ENCODE data around the gene HOOK1. TPM values are rescaled to one million over a fixed set of nuclear protein-coding genes. Genes with fewer than 3 reads are reported as not detected.

HOOK1 gene
- total RNA-seq, 1 experiment from 2014 or later = 0.57 TPM

DNA sequence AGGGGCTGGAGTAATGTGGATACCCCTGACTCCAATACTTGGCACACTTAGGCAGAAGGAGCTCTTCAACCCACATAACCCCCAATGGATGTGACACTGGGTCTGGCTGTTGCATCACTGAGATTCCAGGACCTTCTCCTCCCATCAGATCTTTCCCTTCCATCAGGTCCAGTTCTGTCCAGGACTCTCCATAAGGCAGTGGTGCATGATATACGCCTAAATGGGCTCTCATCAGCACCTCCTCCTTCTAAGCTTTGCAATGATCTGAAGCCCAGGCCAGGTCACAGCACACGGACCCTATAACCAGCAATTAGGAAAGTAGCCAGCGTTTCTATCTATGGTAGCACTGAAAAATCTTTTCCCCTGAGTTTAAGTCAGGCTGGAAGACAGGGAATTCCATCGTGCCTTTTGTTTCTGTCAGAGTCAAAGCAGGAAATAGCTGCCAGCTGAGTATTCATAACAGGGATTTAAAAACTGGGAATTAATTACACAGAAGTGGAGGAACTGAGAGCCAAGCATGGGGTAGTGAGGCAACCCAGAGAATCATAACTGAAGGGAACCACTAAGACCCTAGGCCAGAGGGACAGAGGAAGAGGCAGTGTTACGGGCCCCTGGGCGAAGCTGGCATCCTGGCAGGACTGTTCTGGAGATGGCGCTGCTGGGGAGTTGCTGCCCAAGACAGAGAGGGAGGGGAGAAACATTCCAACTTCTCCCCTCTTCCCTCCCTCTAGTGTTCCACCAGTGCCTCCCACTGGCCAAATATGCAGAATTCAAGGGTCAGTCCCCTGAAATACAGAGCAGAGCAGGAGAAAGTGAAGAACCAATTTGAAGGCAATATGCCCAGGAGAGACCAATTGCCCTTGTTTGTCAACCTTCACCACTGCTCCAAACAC lies 37.5 kb upstream of the HOOK1 start:
- Histone ChIP-seq H3K27ac (ENCODE audit: low read length) (no peak overlapping the region), H3K4me1 (ENCODE audit: control insufficient read depth, insufficient read depth, low read length) (no peaks in the 10 kb centered on the region), H3K36me3 (ENCODE audit: control insufficient read depth, insufficient read depth, low read length) (no peaks in the 10 kb centered on the region), H3K4me3 (ENCODE audit: low read depth in 2 of 2, low read length in 2 of 2) (no peak overlapping the region), H3K27me3 (ENCODE audit: control insufficient read depth, insufficient read depth, low read length) (no peaks in the 10 kb centered on the region), H3K9me3 (ENCODE audit: control insufficient read depth, insufficient read depth, low read depth, low read length) (no peaks in the 10 kb centered on the region)
- POLR2A ChIA-PET = no interaction called here
- no peak for ATAC-seq
- CTCF ChIA-PET = no interaction called here
- in situ Hi-C loops (cut with HindIII; ENCODE audit: low pct_unique_long_range_greater_than_20kb, low sequenced_read_pairs) (no loop called here), intact Hi-C loops (cut with micrococcal nuclease; ENCODE audit: unreplicated experiment) (no loop called here)
- no peak for DNase-seq (ENCODE audit: low read depth, low spot score)
- TF ChIP-seq REST (IDR thresholded peaks at IDR 0.05; ENCODE audit: insufficient read depth in 1 of 2, low read depth in 2 of 2, low read length in 1 of 2) (no peak), TCF7L2 (IDR thresholded peaks at IDR 0.05; ENCODE audit: low read depth, low read length) (no peak), POLR2AphosphoS5 (IDR thresholded peaks at IDR 0.05; ENCODE audit: low read depth, low read length) (no peak)
- BruUV-seq (replicated peaks) = no TSS peak

DNA sequence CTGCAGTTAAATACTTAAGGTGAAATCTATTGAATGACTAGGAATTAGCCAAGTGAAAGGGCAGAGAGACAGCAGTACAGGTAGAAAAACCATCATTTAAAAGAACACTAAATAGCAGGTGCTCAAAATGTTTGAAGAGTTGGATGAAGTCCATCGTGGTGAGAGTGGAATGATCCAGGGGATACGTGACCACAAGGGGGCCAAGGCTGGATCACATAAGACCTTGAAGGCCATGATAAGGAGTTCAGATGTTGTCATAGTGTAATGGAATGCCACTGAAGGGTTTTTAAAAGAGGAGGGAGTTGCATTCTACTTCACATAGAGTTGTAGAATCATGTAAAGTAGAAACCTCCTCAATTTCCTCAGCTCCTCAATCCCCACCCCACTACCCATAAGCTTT lies 34.8 kb upstream of the HOOK1 start:
- ChIA-PET CTCF (no interaction called here), POLR2A (no interaction called here)
- DNase-seq (ENCODE audit: low read depth, low spot score) = no peak
- Histone ChIP-seq H3K4me3 (ENCODE audit: low read depth in 2 of 2, low read length in 2 of 2) (no peak overlapping the region), H3K27ac (ENCODE audit: low read length) (no peak overlapping the region), H3K36me3 (ENCODE audit: control insufficient read depth, insufficient read depth, low read length) (no peaks in the 10 kb centered on the region), H3K9me3 (ENCODE audit: control insufficient read depth, insufficient read depth, low read depth, low read length) (no peaks in the 10 kb centered on the region), H3K4me1 (ENCODE audit: control insufficient read depth, insufficient read depth, low read length) (no peaks in the 10 kb centered on the region), H3K27me3 (ENCODE audit: control insufficient read depth, insufficient read depth, low read length) (no peaks in the 10 kb centered on the region)
- no peak for TF ChIP-seq POLR2AphosphoS5 (IDR thresholded peaks at IDR 0.05; ENCODE audit: low read depth, low read length)
- TF ChIP-seq TCF7L2 (IDR thresholded peaks at IDR 0.05; ENCODE audit: low read depth, low read length) = no peak
- TF ChIP-seq SIN3A (IDR thresholded peaks at IDR 0.05; ENCODE audit: borderline replicate concordance, insufficient read depth, low read depth, low read length) = no peak
- TF ChIP-seq, protein P1, sequence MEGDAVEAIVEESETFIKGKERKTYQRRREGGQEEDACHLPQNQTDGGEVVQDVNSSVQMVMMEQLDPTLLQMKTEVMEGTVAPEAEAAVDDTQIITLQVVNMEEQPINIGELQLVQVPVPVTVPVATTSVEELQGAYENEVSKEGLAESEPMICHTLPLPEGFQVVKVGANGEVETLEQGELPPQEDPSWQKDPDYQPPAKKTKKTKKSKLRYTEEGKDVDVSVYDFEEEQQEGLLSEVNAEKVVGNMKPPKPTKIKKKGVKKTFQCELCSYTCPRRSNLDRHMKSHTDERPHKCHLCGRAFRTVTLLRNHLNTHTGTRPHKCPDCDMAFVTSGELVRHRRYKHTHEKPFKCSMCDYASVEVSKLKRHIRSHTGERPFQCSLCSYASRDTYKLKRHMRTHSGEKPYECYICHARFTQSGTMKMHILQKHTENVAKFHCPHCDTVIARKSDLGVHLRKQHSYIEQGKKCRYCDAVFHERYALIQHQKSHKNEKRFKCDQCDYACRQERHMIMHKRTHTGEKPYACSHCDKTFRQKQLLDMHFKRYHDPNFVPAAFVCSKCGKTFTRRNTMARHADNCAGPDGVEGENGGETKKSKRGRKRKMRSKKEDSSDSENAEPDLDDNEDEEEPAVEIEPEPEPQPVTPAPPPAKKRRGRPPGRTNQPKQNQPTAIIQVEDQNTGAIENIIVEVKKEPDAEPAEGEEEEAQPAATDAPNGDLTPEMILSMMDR (IDR thresholded peaks at IDR 0.05) = peak; percentile 33
- no peak for TF ChIP-seq REST (IDR thresholded peaks at IDR 0.05; ENCODE audit: insufficient read depth in 1 of 2, low read depth in 2 of 2, low read length in 1 of 2)
- no TSS peak for BruUV-seq (replicated peaks)
- intact Hi-C loops (cut with micrococcal nuclease; ENCODE audit: unreplicated experiment) (loop anchor here (5.0 kb wide), 1 partner anchor 167 kb away; no protein-coding TSS in a partner anchor), in situ Hi-C loops (cut with HindIII; ENCODE audit: low pct_unique_long_range_greater_than_20kb, low sequenced_read_pairs) (no loop called here)
- no peak for ATAC-seq
